Measurements from ENCODE around the gene SDHD.

- TF ChIP-seq CTCF (conservative IDR thresholded peaks at IDR 0.05 in 1 of 2, IDR thresholded peaks at IDR 0.05 in 1 of 2; ENCODE audit: low read depth in 1 of 2, low read length in 2 of 2) (no peak), EZH2 (IDR thresholded peaks at IDR 0.05; ENCODE audit: low read length, missing control alignments) (no peak)
Measured at GRCh38 chr11:112134473-112134872, 47.8 kb downstream of the SDHD start.
